GM21717 (cell line): Measurements from ENCODE around the gene MAP6.
"Not testable (repeated sequence)": the region's sequence is repeated elsewhere in the genome, so short reads cannot be mapped to it uniquely, and the experiment has no call there.

ENCODE experiments used
- ATAC-seq: cut with Tn5 transposase; IDR thresholded peaks from one replicate; pipeline ENCODE4 v1.9.1; 2021; ENCODE audit warnings: mild to moderate bottlenecking, moderate library complexity; ENCODE audit not compliant: unreplicated experiment

Gene MAP6

GRCh38 chr11:75668451-75669297, at the start of gene MAP6:
Gene MAP6, minus strand, starts transcription at chr11:75669038. Its CDS starts 669 bp downstream, at chr11:75668369.
- ATAC-seq, result no peak

- no peak for ATAC-seq
Measured at GRCh38 chr11:75717608-75718418, 49.0 kb upstream of the MAP6 start, which contains the start of gene MOGAT2. Gene MOGAT2, plus strand, starts transcription at chr11:75717838. Its CDS starts 51 bp downstream, at chr11:75717889.

- ATAC-seq, result no peak
Measured at GRCh38 chr11:75716659-75717058, 47.8 kb upstream of the MAP6 start.

DNA sequence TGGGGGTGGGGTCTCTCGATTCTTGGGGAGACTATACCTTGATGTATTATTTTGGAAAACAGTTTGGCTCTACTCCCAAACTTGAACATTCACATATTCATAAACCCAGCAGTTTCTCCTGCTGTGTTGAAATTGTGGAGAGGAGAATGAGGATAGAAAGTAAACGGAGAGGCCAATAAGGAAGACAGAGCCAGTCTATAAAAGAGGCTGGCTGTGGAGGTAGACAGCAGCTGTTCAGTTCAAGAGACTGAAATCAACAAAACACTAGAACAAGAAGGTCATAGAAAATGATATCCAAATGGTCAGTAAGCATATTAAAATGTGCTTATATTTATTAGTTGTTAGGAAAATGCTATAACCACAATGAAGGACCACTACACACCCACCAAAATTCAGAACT, 46.9 kb upstream of the MAP6 start:
- ATAC-seq, result no peak

GRCh38 chr11:75714211-75714610, 45.4 kb upstream of the MAP6 start:
- ATAC-seq, result no peak

GRCh38 chr11:75706260-75706729, 37.5 kb upstream of the MAP6 start:
- ATAC-seq, result no peak

DNA sequence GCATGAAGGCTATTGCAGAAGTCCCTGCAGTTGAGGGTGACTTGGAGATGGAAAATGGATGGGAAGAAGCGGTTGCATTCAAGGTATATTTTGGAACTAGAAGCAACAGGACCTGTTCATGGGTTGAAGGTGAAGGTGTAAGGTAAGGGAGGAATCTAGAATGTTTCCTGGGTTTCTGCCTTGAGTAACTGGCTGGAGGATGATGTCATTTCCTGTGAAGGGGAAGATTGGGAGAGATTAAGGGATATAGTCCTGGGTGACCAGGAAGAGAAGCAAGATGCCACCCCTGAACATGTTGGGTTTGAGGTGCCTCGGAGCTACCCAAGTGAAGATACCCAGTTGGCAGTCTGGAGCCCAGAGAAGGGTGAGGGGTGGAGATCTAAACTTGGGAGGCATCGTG, 36.7 kb upstream of the MAP6 start:
- ATAC-seq, result no peak

DNA sequence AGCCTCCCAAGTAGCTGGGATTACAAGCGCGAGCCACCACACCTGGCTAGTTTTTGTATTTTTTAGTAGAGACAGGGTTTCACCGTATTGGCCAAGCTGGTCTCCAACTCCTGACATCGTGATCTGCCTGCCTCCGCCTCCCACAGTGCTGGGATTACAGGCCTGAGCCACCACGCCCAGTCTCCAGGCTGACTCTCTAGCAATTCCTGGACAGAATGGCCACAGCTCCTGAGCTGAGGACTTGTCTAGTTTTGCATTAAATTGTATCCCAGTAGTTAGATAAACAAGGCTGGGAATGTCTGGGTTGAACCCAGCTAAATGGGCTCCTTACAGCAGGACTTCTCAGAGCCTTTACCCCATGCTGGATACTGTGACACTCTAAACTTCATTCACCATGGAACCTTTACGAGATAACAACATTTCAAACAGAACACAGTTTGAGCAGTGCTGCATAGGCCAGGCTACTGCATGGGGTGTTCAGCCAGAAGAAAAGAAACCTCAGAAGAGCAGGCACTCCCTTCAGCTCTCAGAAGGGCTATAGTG, 34.9 kb upstream of the MAP6 start:
- no peak for ATAC-seq

GRCh38 chr11:75700940-75701339, 32.1 kb upstream of the MAP6 start:
- ATAC-seq, result no peak

DNA sequence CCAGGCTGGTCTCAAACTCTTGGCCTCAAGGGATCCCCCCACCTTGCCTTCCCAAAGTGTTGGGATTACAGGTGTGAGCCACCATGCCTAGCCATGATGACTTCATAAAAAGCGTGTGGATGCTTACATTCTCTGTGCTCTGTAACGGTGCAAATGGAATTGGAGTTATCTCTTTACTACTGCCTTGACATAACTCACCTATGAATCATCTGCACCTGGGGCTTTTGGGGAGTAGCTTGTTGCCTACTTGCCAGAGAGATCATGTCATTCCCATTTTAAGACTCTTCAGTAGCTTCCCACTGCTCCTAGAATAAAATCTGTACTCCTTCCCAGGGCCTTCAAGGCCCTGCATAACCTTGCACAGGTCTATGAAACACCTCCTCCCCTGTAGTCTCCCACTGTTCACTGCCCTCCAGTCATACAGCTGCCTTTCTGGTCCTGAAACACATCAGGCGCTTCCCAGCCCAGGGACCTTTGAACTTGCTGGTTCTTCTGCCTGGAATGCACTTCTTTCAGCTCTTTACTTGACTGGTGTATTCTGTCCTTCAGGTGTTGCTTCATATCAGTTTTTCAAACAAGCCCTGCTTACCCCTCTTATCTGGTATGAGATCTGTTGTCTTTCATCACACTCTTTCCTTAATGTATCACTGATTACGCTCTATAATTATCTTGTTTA, 29.2 kb upstream of the MAP6 start:
- ATAC-seq, result no peak

- no peak for ATAC-seq
Measured at GRCh38 chr11:75691804-75692203, 23.0 kb upstream of the MAP6 start.

DNA sequence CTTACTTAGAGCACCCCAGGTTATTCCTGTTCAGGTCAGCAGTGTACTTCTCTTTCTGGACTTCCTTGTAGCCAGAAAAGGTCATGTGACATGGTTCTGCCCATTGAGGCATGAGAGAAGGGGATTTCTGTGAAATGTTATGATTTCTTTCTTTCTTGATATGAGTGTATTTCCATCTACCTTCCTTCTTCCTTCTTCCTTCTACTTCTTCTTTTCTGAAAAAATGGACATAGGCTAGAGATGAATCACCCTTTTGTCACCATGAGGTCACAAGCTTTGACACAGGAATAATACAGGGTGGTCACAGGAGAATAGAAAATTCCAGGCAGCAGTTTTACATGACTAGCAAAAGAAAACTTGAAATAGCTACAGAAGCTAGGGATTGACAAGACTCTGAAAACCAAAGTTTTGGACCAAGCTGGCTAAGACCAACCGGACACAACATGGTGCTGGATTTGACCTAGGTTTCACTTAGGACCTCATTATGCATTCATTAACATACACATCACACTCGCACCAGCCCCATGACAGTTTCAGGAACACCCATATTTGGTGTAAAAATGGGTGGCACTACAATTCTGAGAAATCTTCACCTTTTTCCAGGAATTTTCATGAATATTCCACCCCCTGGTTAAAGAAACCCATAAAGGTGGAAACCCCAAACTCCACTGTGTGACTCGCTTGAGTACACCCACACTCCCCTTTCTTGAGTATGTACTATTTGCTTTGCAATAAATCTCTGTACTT, 21.2 kb upstream of the MAP6 start:
- ATAC-seq, result peak; percentile 62

DNA sequence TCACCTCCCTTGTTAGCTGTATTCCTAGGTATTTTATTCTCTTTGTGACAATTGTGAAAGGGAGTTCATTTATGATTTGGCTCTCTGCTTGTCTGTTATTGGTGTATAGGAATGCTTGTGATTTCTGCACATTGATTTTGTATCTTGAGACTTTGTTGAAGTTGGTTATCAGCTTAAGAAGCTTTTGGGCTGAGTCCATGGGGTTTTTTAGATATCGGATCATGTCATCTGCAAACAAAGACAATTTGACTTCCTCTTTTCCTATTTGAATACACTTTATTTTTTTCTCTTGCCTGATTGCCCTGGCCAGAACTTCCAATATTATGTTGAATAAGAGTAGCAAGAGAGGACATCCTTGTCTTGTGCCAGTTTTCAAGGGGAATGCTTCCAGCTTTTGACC, 15.0 kb upstream of the MAP6 start:
- not testable (repeated sequence) for ATAC-seq

DNA sequence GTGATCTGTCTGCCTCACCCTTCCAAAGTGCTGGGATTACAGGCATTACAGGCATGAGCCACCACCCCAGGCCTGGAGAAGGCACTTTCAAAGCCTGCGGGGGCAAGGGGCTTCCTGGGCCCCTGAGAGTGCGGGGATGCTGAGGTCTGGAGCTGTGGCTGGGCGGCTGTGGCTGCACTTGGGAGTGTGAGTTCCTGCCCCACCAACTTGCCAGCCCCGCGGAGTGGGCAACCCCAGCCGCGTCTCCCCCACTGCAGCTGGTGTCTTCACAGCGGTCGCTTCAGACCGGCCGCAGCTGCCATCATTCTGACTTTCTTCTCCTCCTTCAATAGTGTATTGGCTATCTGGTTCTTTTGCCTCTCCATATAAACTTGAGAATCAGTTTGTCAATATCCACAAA, 10.7 kb upstream of the MAP6 start:
- ATAC-seq, result no peak

DNA sequence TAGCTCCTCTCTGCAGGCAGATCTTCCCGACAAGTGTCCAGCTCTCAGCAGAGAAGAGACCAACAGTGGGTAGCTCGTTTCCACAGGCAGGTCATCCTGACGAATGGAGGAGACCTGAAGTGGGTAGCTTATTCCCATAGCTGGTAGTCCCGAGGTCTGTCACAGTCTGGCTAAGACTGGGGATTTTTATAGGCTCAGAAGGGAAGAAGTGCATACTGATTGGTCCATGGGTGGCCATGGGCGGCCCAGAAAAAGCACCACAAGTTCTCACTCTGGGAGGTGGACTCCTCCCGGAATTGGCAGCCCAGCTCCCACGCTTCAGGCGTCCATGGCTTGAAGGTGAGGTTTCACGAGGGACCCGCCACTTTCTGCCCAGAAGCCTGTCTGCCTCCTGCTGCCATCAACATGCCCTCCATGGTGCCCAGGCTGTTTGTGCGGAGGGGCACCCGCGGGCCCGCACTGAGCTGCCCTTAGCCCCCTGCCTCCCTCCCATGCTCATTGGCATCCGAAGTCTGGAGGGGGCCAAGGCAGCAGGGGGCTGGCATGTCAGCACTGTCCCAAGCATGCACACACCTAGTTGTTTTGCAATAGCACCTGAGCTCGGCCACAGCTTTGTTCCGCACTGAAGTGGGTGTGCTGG, 9.9 kb upstream of the MAP6 start:
- no peak for ATAC-seq

DNA sequence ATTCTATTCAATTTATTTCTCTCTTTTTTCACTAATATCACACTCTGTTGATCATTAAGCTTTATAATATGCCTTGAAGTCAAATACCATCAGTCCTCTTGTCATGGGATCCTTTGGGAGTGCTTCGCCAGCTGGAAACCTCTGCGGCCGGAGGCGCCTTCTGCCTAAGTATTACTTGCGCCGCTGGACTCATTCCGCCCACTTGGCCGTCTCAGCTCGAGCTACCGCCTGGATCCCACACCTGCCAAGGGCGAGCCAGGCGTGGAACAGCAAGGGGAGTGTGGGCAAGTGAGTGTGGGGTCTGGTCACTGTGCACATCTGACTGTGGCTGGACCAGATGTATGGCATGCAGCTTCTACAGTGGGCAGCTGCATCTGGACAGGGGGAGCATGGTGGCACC, 9.1 kb upstream of the MAP6 start:
- no peak for ATAC-seq

- no peak for ATAC-seq
Measured at GRCh38 chr11:75677275-75677674, 8.4 kb upstream of the MAP6 start.

DNA sequence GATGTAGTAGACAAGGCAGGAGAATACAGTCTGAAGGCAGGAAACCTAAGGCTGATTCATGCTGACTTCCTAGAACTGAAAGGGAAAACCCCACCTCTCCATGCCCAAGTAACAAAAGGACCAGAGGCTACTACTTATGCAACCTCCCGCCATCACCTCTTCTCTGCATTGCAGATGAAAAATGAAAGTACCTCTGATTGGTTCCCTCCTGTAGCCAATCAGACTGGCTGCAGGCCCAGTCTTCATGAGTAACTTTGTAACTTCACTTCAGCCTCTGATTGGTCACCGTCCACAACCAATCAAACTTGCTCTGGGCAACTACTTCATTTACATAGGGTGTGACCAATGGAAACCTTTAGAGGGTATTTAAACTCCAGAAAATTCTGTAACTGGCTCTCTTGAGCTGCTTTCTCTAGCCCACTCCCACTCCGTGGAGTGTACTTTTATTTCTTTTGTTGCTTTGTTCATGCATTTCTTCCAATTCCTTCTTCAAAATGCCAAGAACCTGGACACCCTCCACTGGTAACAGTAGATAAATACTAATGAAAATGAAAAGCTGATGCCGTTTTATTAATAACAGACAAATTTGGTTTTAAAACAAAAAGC, 5.2 kb upstream of the MAP6 start:
- no peak for ATAC-seq

GRCh38 chr11:75667831-75668450, 897 bp downstream of the MAP6 start:
- no peak for ATAC-seq
